Measurements from ENCODE around the gene B9D2.

DNA sequence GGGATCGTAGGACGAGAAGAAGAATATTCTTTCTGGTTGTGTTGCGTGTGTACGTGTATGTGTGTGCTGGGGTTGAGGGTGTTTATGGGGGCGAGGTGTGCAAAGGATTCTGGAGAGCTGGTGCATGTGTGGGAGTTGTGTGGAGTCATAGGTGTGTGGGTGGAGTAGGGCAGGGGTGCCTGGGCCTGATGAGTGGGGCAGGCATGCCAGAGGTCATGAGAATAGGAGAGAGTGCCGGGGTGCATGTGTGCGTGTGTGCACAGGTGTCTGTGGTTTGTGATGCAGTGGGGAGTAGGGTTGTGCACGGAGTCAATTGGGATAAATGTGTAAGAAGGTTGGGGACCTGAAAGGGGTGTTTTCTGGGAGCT is 13.0 kb upstream of the B9D2 start:
- TF ChIP-seq ZNF8 (CRISPR knock-in tag; IDR thresholded peaks at IDR 0.05) (no peak), RARB (CRISPR knock-in tag; IDR thresholded peaks at IDR 0.05) (no peak), PPARA (CRISPR knock-in tag; IDR thresholded peaks at IDR 0.05; ENCODE audit: borderline replicate concordance) (no peak), ARNTL (CRISPR knock-in tag; IDR thresholded peaks at IDR 0.05; ENCODE audit: borderline replicate concordance, low read depth) (no peak), ZNF70 (CRISPR knock-in tag; IDR thresholded peaks at IDR 0.05) (no peak), TCF4 (CRISPR knock-in tag; IDR thresholded peaks at IDR 0.05; ENCODE audit: borderline replicate concordance) (no peak), BACH2 (CRISPR knock-in tag; IDR thresholded peaks at IDR 0.05; ENCODE audit: borderline replicate concordance) (no peak), ZNF565 (CRISPR knock-in tag; conservative IDR thresholded peaks at IDR 0.05; ENCODE audit: low read depth) (no peak), TOX (CRISPR knock-in tag; IDR thresholded peaks at IDR 0.05; ENCODE audit: borderline replicate concordance) (no peak)
- TF ChIP-seq, protein P1, sequence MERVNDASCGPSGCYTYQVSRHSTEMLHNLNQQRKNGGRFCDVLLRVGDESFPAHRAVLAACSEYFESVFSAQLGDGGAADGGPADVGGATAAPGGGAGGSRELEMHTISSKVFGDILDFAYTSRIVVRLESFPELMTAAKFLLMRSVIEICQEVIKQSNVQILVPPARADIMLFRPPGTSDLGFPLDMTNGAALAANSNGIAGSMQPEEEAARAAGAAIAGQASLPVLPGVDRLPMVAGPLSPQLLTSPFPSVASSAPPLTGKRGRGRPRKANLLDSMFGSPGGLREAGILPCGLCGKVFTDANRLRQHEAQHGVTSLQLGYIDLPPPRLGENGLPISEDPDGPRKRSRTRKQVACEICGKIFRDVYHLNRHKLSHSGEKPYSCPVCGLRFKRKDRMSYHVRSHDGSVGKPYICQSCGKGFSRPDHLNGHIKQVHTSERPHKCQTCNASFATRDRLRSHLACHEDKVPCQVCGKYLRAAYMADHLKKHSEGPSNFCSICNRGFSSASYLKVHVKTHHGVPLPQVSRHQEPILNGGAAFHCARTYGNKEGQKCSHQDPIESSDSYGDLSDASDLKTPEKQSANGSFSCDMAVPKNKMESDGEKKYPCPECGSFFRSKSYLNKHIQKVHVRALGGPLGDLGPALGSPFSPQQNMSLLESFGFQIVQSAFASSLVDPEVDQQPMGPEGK (CRISPR knock-in tag; IDR thresholded peaks at IDR 0.05; ENCODE audit: borderline replicate concordance): no peak
- TF ChIP-seq, protein P2, sequence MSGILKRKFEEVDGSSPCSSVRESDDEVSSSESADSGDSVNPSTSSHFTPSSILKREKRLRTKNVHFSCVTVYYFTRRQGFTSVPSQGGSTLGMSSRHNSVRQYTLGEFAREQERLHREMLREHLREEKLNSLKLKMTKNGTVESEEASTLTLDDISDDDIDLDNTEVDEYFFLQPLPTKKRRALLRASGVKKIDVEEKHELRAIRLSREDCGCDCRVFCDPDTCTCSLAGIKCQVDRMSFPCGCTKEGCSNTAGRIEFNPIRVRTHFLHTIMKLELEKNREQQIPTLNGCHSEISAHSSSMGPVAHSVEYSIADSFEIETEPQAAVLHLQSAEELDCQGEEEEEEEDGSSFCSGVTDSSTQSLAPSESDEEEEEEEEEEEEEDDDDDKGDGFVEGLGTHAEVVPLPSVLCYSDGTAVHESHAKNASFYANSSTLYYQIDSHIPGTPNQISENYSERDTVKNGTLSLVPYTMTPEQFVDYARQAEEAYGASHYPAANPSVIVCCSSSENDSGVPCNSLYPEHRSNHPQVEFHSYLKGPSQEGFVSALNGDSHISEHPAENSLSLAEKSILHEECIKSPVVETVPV (CRISPR knock-in tag; IDR thresholded peaks at IDR 0.05): no peak

Measured in SK-N-SH treated with all-trans-retinoic acid at 6 μM for 48 hours (cell line).